ENCODE results near the gene TMEM178B. TPM values are rescaled to one million over a fixed set of nuclear protein-coding genes. Genes with fewer than 3 reads are reported as not detected.
"Not testable (repeated sequence)": the region's sequence is repeated elsewhere in the genome, so short reads cannot be mapped to it uniquely, and the experiment has no call there.

The TMEM178B gene
- total and polyA plus RNA-seq, 2 of the 4 experiments (the other 2 are of a cell fraction): under 0.01 to 0.05 TPM

- Histone ChIP-seq H2AFZ (replicated peaks; ENCODE audit: low read length, poor library complexity) (no peak overlapping the region), H3K4me3 (ENCODE audit: insufficient read depth, low read depth, low read length) (no peak overlapping the region), H3K18ac (ENCODE audit: low read depth, low read length) (no peak overlapping the region), H3K14ac (replicated peaks; ENCODE audit: low read depth, low read length) (no peak overlapping the region), H3K9me1 (ENCODE audit: insufficient read depth, low read length) (no peaks in the 10 kb centered on the region), H2BK120ac (ENCODE audit: low read depth, low read length) (no peak overlapping the region), H3K4me2 (ENCODE audit: low read depth, low read length) (no peak overlapping the region), H3K27ac (ENCODE audit: insufficient read depth, low read length) (no peak overlapping the region), H3K27me3 (ENCODE audit: control insufficient read depth, insufficient read depth, low read length) (no peaks in the 10 kb centered on the region), H3K79me1 (ENCODE audit: low read depth in 1 of 2, low read length in 2 of 2) (no peaks in the 10 kb centered on the region), H3K23ac (ENCODE audit: low read depth, low read length) (no peak overlapping the region), H2BK15ac (ENCODE audit: low read depth, low read length) (no peak overlapping the region), H4K91ac (ENCODE audit: insufficient read depth, low read depth, low read length) (no peak overlapping the region), H3K36me3 (ENCODE audit: control insufficient read depth, insufficient read depth, low read length) (no peaks in the 10 kb centered on the region), H2AK9ac (replicated peaks; ENCODE audit: low read depth, low read length, poor library complexity) (no peak overlapping the region), H3K4me1 (ENCODE audit: control insufficient read depth, insufficient read depth, low read length) (no peaks in the 10 kb centered on the region), H3K9me3 (ENCODE audit: control insufficient read depth, insufficient read depth, low read length) (peaks cover 5% of the 10 kb centered on the region; the same call in 1 of the 2 replicates), H2BK20ac (ENCODE audit: low read depth, low read length) (no peak overlapping the region), H3K56ac (ENCODE audit: extremely low read depth, insufficient read depth, low read length) (no peak overlapping the region), H3K4ac (ENCODE audit: low read depth, low read length) (no peak overlapping the region), H4K5ac (ENCODE audit: low read depth, low read length) (no peak overlapping the region), H2AK5ac (ENCODE audit: low read depth, low read length) (no peak overlapping the region), H3K9ac (ENCODE audit: low read depth, low read length) (no peak overlapping the region), H4K8ac (ENCODE audit: low read depth in 2 of 2, low read length in 2 of 2) (no peak overlapping the region), H2BK5ac (ENCODE audit: low read depth, low read length, poor library complexity, severe bottlenecking) (no peak overlapping the region), H4K20me1 (ENCODE audit: insufficient read depth, low read length) (no peaks in the 10 kb centered on the region)
- dilution Hi-C loops (cut with HindIII; ENCODE audit: low sequenced_read_pairs, unreplicated experiment): no loop called here
- DNase-seq: no peak
- ChIA-PET POLR2A (ENCODE audit: unreplicated experiment) (no interaction called here), CTCF (no interaction called here)
- no TSS peak for BruUV-seq (replicated peaks)
- in situ Hi-C loops (cut with MboI; ENCODE audit: low sequenced_read_pairs): no loop called here
- ATAC-seq (ENCODE audit: low read depth): no peak
- intact Hi-C loops (cut with micrococcal nuclease): no loop called here
- TF ChIP-seq FOS (IDR thresholded peaks at IDR 0.05; ENCODE audit: low read depth, low read length) (no peak), MAFK (IDR thresholded peaks at IDR 0.05; ENCODE audit: low read depth, low read length) (no peak), SMC3 (IDR thresholded peaks at IDR 0.05; ENCODE audit: low read depth, low read length) (no peak)
- WGBS, 2 experiments (ENCODE audit: extremely low coverage in 2 of 2, insufficient read length in 1 of 2): 30% methylated on average over 2 of the region's 4 CpGs; no CpG with 5 or more reads in 1 of the 2 experiments
Measured at GRCh38 chr7:141193066-141193465, 119.2 kb downstream of the TMEM178B start.

DNA sequence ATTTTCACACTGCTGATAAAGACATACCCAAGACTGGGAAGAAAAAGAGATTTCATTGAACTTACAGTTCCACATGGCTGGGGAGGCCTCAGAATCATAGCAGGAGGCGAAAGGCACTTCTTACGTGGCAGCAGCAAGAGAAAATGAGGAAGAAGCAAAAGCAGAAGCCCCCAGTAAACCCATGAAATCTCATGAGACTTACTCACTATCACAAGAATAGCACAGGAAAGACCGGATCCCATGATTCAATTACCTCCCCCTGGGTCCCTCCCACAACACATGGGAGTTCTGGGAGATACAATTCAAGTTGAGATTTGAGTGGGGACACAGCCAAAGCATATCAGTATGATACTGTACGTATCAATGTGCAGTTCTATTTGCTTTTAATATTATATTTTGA, 121.9 kb downstream of the TMEM178B start:
- H3K4me3 ChIP-seq (ENCODE audit: insufficient read depth, low read depth, low read length); H2BK15ac ChIP-seq (ENCODE audit: low read depth, low read length); DNase-seq; dilution Hi-C loops (cut with HindIII; ENCODE audit: low sequenced_read_pairs, unreplicated experiment); H3K9me3 ChIP-seq (ENCODE audit: control insufficient read depth, insufficient read depth, low read length); H2BK20ac ChIP-seq (ENCODE audit: low read depth, low read length); H4K8ac ChIP-seq (ENCODE audit: low read depth in 2 of 2, low read length in 2 of 2); H3K79me1 ChIP-seq (ENCODE audit: low read depth in 1 of 2, low read length in 2 of 2); H3K56ac ChIP-seq (ENCODE audit: extremely low read depth, insufficient read depth, low read length); H2BK5ac ChIP-seq (ENCODE audit: low read depth, low read length, poor library complexity, severe bottlenecking); in situ Hi-C loops (cut with MboI; ENCODE audit: low sequenced_read_pairs); H4K20me1 ChIP-seq (ENCODE audit: insufficient read depth, low read length); H4K91ac ChIP-seq (ENCODE audit: insufficient read depth, low read depth, low read length); H2AK5ac ChIP-seq (ENCODE audit: low read depth, low read length); CTCF ChIA-PET; H4K5ac ChIP-seq (ENCODE audit: low read depth, low read length); POLR2A ChIA-PET (ENCODE audit: unreplicated experiment); H3K4me2 ChIP-seq (ENCODE audit: low read depth, low read length); H3K4ac ChIP-seq (ENCODE audit: low read depth, low read length); intact Hi-C loops (cut with micrococcal nuclease); H3K27me3 ChIP-seq (ENCODE audit: control insufficient read depth, insufficient read depth, low read length); BruUV-seq (replicated peaks); ATAC-seq (ENCODE audit: low read depth); H3K9me1 ChIP-seq (ENCODE audit: insufficient read depth, low read length); H2AFZ ChIP-seq (replicated peaks; ENCODE audit: low read length, poor library complexity); H2BK120ac ChIP-seq (ENCODE audit: low read depth, low read length); H3K4me1 ChIP-seq (ENCODE audit: control insufficient read depth, insufficient read depth, low read length); H3K9ac ChIP-seq (ENCODE audit: low read depth, low read length); H3K23ac ChIP-seq (ENCODE audit: low read depth, low read length); H3K18ac ChIP-seq (ENCODE audit: low read depth, low read length); H2AK9ac ChIP-seq (replicated peaks; ENCODE audit: low read depth, low read length, poor library complexity); H3K36me3 ChIP-seq (ENCODE audit: control insufficient read depth, insufficient read depth, low read length); H3K27ac ChIP-seq (ENCODE audit: insufficient read depth, low read length); H3K14ac ChIP-seq (replicated peaks; ENCODE audit: low read depth, low read length): not testable (repeated sequence)
- WGBS, 2 experiments (ENCODE audit: extremely low coverage in 2 of 2, insufficient read length in 1 of 2): no CpG with 5 or more reads among the region's 4 CpGs

Measured in IMR-90 (cell line).